ENCODE data around the gene PXN. TPM values are rescaled to one million over a fixed set of nuclear protein-coding genes. Genes with fewer than 3 reads are reported as not detected.

The PXN gene
- 119 TPM for total RNA-seq

GRCh38 chr12:120265473-120266179, at the start of gene PXN:
PXN (minus strand) TSS chr12:120265730; CDS start chr12:120265629, 101 bp downstream.
- DNase-seq (ENCODE audit: low spot score) = peak; percentile 90

GRCh38 chr12:120314220-120314619, 48.7 kb upstream of the PXN start:
- no peak for DNase-seq (ENCODE audit: low spot score)

GRCh38 chr12:120301962-120302815, 36.7 kb upstream of the PXN start, which contains the start of gene SIRT4:
SIRT4 (plus strand) TSS chr12:120302321; CDS start chr12:120303562, 1,241 bp downstream.
- DNase-seq (ENCODE audit: low spot score) = peak; percentile 94

- DNase-seq (ENCODE audit: low spot score) = peak; percentile 68
These were observed 27.4 kb upstream of the PXN start, which contains the start of gene RNU4-1 for GRCh38 chr12:120292661-120293531. RNU4-1 (minus strand) TSS chr12:120293237.

- no peak for DNase-seq (ENCODE audit: low spot score)
These were observed 26.8 kb upstream of the PXN start for GRCh38 chr12:120292411-120292660.

GRCh38 chr12:120290609-120291305, 25.2 kb upstream of the PXN start:
- peak; percentile 22 for DNase-seq (ENCODE audit: low spot score)

- DNase-seq (ENCODE audit: low spot score) = no peak
These were observed 22.0 kb upstream of the PXN start for GRCh38 chr12:120287491-120287890.

- no peak for DNase-seq (ENCODE audit: low spot score)
These were observed 21.4 kb upstream of the PXN start for GRCh38 chr12:120286768-120287490.

- no peak for DNase-seq (ENCODE audit: low spot score)
These were observed 18.9 kb upstream of the PXN start for GRCh38 chr12:120284381-120284780.

GRCh38 chr12:120283318-120283717, 17.8 kb upstream of the PXN start:
- DNase-seq (ENCODE audit: low spot score) = no peak

GRCh38 chr12:120278137-120279069, 12.9 kb upstream of the PXN start:
- DNase-seq (ENCODE audit: low spot score) = no peak

GRCh38 chr12:120276734-120277133, 11.2 kb upstream of the PXN start:
- DNase-seq (ENCODE audit: low spot score) = no peak

- DNase-seq (ENCODE audit: low spot score) = no peak
These were observed 2.2 kb upstream of the PXN start for GRCh38 chr12:120267736-120268135.

- DNase-seq (ENCODE audit: low spot score) = no peak
These were observed 795 bp upstream of the PXN start for GRCh38 chr12:120266180-120266870.

- no peak for DNase-seq (ENCODE audit: low spot score)
These were observed 542 bp downstream of the PXN start for GRCh38 chr12:120264904-120265472.

- DNase-seq (ENCODE audit: low spot score) = no peak
These were observed 1.2 kb downstream of the PXN start for GRCh38 chr12:120264086-120264903.

- no peak for DNase-seq (ENCODE audit: low spot score)
These were observed 1.8 kb downstream of the PXN start for GRCh38 chr12:120263748-120264085.

All from mucosa of gallbladder (tissue), 1 donor.